PFSK-1 (cell line): Measurements from ENCODE around the gene NDFIP1.

Experiments
- POLR2AphosphoS5 ChIP-seq: IDR thresholded peaks from 2 replicates; pipeline ENCODE4 v1.6.1; 2012; ENCODE audit warnings: low read depth, mild to moderate bottlenecking, control low read depth, low read length, moderate library complexity
- SIN3A ChIP-seq: IDR thresholded peaks from 2 replicates; pipeline ENCODE4 v1.6.1; 2012; ENCODE audit warnings: mild to moderate bottlenecking, low read length, moderate library complexity, borderline replicate concordance; ENCODE audit not compliant: insufficient read depth
- TAF1 ChIP-seq: IDR thresholded peaks from 2 replicates; pipeline ENCODE4 v1.6.1; 2012; ENCODE audit warnings: low read length, control low read depth, borderline replicate concordance; ENCODE audit not compliant: insufficient read depth
- TF ChIP-seq, protein P1 (sequence below), 2 experiments: IDR thresholded peaks; 2 replicates each; pipeline versions ENCODE4 v1.6.1 to v1.8.0; 2011 to 2012; ENCODE audit warnings: low read depth in 2 of 2, low read length in 2 of 2, control low read depth in 1 of 2, inconsistent platforms in 1 of 2, mild to moderate bottlenecking in 1 of 2, moderate library complexity in 1 of 2; ENCODE audit not compliant: insufficient read depth in 1 of 2

DNA sequence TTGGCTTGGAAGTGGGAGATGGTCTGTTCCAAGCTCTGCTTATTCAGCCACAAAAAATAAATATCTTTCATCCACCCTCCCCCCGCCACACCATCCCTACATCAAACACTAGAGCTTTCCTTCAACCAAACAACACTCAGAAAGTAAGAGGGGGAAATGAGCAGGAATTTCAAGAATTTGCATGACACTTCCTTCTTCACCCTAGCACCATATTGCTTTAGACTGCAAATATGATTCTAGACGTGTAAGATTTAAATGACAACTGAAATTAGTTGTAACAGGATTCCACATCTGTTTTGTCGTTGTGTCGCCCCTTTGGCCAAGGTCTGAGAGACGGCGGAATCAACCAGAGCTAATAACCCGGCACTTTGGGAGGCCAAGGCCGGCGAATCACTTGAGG lies 88.5 kb downstream of the NDFIP1 start:
- TF ChIP-seq TAF1 = no peak
- TF ChIP-seq POLR2AphosphoS5 = no peak
- no peak for TF ChIP-seq SIN3A
- TF ChIP-seq, protein P1, sequence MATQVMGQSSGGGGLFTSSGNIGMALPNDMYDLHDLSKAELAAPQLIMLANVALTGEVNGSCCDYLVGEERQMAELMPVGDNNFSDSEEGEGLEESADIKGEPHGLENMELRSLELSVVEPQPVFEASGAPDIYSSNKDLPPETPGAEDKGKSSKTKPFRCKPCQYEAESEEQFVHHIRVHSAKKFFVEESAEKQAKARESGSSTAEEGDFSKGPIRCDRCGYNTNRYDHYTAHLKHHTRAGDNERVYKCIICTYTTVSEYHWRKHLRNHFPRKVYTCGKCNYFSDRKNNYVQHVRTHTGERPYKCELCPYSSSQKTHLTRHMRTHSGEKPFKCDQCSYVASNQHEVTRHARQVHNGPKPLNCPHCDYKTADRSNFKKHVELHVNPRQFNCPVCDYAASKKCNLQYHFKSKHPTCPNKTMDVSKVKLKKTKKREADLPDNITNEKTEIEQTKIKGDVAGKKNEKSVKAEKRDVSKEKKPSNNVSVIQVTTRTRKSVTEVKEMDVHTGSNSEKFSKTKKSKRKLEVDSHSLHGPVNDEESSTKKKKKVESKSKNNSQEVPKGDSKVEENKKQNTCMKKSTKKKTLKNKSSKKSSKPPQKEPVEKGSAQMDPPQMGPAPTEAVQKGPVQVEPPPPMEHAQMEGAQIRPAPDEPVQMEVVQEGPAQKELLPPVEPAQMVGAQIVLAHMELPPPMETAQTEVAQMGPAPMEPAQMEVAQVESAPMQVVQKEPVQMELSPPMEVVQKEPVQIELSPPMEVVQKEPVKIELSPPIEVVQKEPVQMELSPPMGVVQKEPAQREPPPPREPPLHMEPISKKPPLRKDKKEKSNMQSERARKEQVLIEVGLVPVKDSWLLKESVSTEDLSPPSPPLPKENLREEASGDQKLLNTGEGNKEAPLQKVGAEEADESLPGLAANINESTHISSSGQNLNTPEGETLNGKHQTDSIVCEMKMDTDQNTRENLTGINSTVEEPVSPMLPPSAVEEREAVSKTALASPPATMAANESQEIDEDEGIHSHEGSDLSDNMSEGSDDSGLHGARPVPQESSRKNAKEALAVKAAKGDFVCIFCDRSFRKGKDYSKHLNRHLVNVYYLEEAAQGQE (IDR thresholded peaks at IDR 0.05; ENCODE audit: insufficient read depth in 1 of 2, low read depth in 2 of 2, low read length in 2 of 2) = no peak
